Loucy (cell line): ENCODE data around the gene TMEM132D.

ENCODE experiments used
- H2AFZ ChIP-seq: fragments of 200-600 bp; sonication (generic); 2 replicates; pipeline ENCODE4 v1.6.0; 2016; ENCODE audit warnings: antibody characterized with exemption, mild to moderate bottlenecking, low read length, moderate library complexity
- H3F3A ChIP-seq: fragments of 200-600 bp; 2 replicates; pipeline ENCODE4 v1.6.0; 2016; ENCODE audit warnings: antibody characterized with exemption, low read depth, mild to moderate bottlenecking
- H3K27me3 ChIP-seq: fragments of 200-600 bp; sonication (generic); 2 replicates; pipeline ENCODE4 v1.6.1; 2014; ENCODE audit warnings: low read length, mild to moderate bottlenecking; ENCODE audit not compliant: insufficient read depth, poor library complexity, severe bottlenecking
- H3K36me3 ChIP-seq: fragments of 200-600 bp; sonication (generic); 2 replicates; pipeline ENCODE4 v1.6.1; 2016; ENCODE audit warnings: low read length; ENCODE audit not compliant: insufficient read depth
- H3K4me1 ChIP-seq: fragments of 200-600 bp; sonication (generic); 2 replicates; pipeline ENCODE4 v1.5.1; 2014; ENCODE audit warnings: low read length, mild to moderate bottlenecking; ENCODE audit not compliant: insufficient read depth, poor library complexity, severe bottlenecking
- H3K4me2 ChIP-seq: fragments of 200-600 bp; sonication (generic); 2 replicates; pipeline ENCODE4 v1.6.0; 2014; ENCODE audit warnings: antibody characterized with exemption, low read length, low read depth, mild to moderate bottlenecking; ENCODE audit not compliant: poor library complexity, severe bottlenecking
- H3K4me3 ChIP-seq: fragments of 200-600 bp; sonication (generic); 2 replicates; pipeline ENCODE4 v1.5.1; 2014; ENCODE audit warnings: low read length, mild to moderate bottlenecking, mixed read lengths; ENCODE audit not compliant: poor library complexity, severe bottlenecking
- H3K79me2 ChIP-seq: fragments of 200-600 bp; sonication (generic); 2 replicates; pipeline ENCODE4 v1.6.1; 2014; ENCODE audit warnings: low read length; ENCODE audit not compliant: insufficient read depth
- H3K9ac ChIP-seq: fragments of 200-600 bp; sonication (generic); 2 replicates; pipeline ENCODE4 v1.6.0; 2014; ENCODE audit warnings: mild to moderate bottlenecking, low read depth, low read length, moderate library complexity; ENCODE audit not compliant: poor library complexity, severe bottlenecking
- H3K9me2 ChIP-seq: fragments of 200-600 bp; sonication (generic); replicated peaks from 2 replicates; pipeline ENCODE4 v1.6.1; 2016; ENCODE audit warnings: low read depth, low read length, mixed read lengths
- H3K9me3 ChIP-seq: fragments of 200-600 bp; sonication (generic); 2 replicates; pipeline ENCODE4 v1.6.1; 2014; ENCODE audit warnings: mild to moderate bottlenecking, antibody characterized with exemption, low read length, low read depth; ENCODE audit not compliant: insufficient read depth
- H4K20me1 ChIP-seq: fragments of 200-600 bp; sonication (generic); 2 replicates; pipeline ENCODE4 v1.6.0; 2014; ENCODE audit warnings: antibody characterized with exemption, low read length, mild to moderate bottlenecking; ENCODE audit not compliant: insufficient read depth, poor library complexity, severe bottlenecking
- CTCF ChIP-seq: fragments of 200-600 bp; sonication (generic); conservative IDR thresholded peaks from 2 replicates; pipeline ENCODE4 v1.5.1; 2014; ENCODE audit warnings: mild to moderate bottlenecking, antibody characterized with exemption, low read length
- EZH2phosphoT487 ChIP-seq: fragments of 200-600 bp; IDR thresholded peaks from 2 replicates; pipeline ENCODE4 v1.6.1; 2018; ENCODE audit warnings: antibody characterized with exemption, mild to moderate bottlenecking, moderate library complexity, borderline replicate concordance

Gene TMEM132D

GRCh38 chr12:129615001-129615400 is 288.8 kb downstream of the TMEM132D start:
- Histone ChIP-seq H4K20me1 (no peaks in the 10 kb centered on the region), H3K36me3 (no peaks in the 10 kb centered on the region), H3K4me2 (no peak overlapping the region), H3K27me3 (no peaks in the 10 kb centered on the region), H2AFZ (no peak overlapping the region), H3K79me2 (no peaks in the 10 kb centered on the region), H3K4me3 (no peak overlapping the region), H3F3A (no peaks in the 10 kb centered on the region), H3K4me1 (no peaks in the 10 kb centered on the region), H3K9me2 (no peaks in the 10 kb centered on the region), H3K9ac (no peak overlapping the region), H3K9me3 (peaks cover 8% of the 10 kb centered on the region; the same call in 1 of the 2 replicates)
- TF ChIP-seq CTCF (no peak), EZH2phosphoT487 (no peak)

GRCh38 chr12:129614221-129614885 is 289.5 kb downstream of the TMEM132D start:
- no peaks in the 10 kb centered on the region for H3K27me3 ChIP-seq
- no peak overlapping the region for H2AFZ ChIP-seq
- H3K36me3 ChIP-seq: no peaks in the 10 kb centered on the region
- H3K9ac ChIP-seq: no peak overlapping the region
- TF ChIP-seq CTCF: no peak
- TF ChIP-seq EZH2phosphoT487: no peak
- H3K79me2 ChIP-seq: no peaks in the 10 kb centered on the region
- no peaks in the 10 kb centered on the region for H3K4me1 ChIP-seq
- peaks cover 8% of the 10 kb centered on the region; the same call in 1 of the 2 replicates for H3K9me3 ChIP-seq
- no peaks in the 10 kb centered on the region for H4K20me1 ChIP-seq
- H3F3A ChIP-seq: no peaks in the 10 kb centered on the region
- H3K4me3 ChIP-seq: no peak overlapping the region
- H3K9me2 ChIP-seq: no peaks in the 10 kb centered on the region
- H3K4me2 ChIP-seq: no peak overlapping the region

DNA sequence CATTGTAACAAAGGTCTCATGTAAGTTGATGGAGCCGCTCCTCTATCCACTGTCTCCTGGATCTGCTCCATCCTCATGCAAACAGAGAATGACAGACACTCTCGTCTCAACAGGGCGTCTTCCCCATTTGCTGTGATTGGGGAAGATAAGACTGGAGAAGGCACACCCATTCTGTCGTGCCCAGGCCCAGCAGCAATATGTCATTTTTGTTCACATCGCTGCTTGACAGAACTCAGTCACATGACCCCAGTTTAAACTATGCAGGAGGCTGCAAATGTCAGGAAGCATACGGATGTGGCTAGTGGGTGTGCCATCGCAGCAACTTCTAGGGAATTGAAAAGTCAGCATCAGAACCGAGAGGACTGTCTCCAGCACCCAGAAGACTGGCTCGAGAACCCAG is 290.5 kb downstream of the TMEM132D start:
- Histone ChIP-seq H3K4me2 (no peak overlapping the region), H3K9me3 (peaks cover 8% of the 10 kb centered on the region; the same call in 1 of the 2 replicates), H3K79me2 (no peaks in the 10 kb centered on the region), H3K4me1 (no peaks in the 10 kb centered on the region), H3K9me2 (no peaks in the 10 kb centered on the region), H4K20me1 (no peaks in the 10 kb centered on the region), H3K36me3 (no peaks in the 10 kb centered on the region), H3K9ac (no peak overlapping the region), H3K27me3 (no peaks in the 10 kb centered on the region), H3F3A (no peaks in the 10 kb centered on the region), H2AFZ (no peak overlapping the region), H3K4me3 (no peak overlapping the region)
- TF ChIP-seq CTCF (no peak), EZH2phosphoT487 (no peak)
